PFSK-1 (cell line): ENCODE results near the gene CLK1.

Source experiments
- REST ChIP-seq, 2 experiments: IDR thresholded peaks; 2 replicates each; pipeline versions ENCODE4 v1.6.1 to v1.8.0; 2011 to 2012; ENCODE audit warnings: low read depth in 2 of 2, low read length in 2 of 2, control low read depth in 1 of 2, inconsistent platforms in 1 of 2, mild to moderate bottlenecking in 1 of 2, moderate library complexity in 1 of 2; ENCODE audit not compliant: insufficient read depth in 1 of 2
- SIN3A ChIP-seq: IDR thresholded peaks from 2 replicates; pipeline ENCODE4 v1.6.1; 2012; ENCODE audit warnings: mild to moderate bottlenecking, low read length, moderate library complexity, borderline replicate concordance; ENCODE audit not compliant: insufficient read depth

- TF ChIP-seq SIN3A (no peak), REST (IDR thresholded peaks at IDR 0.05; ENCODE audit: insufficient read depth in 1 of 2, low read depth in 2 of 2, low read length in 2 of 2) (no peak)
Measured at GRCh38 chr2:200820573-200821234, 43.8 kb downstream of the CLK1 start.
